NCI-H345 treated with DMSO at 0.1 percent for 48 hours (cell line): ENCODE data around the gene RNF208.
"Not testable (repeated sequence)": the region's sequence is repeated elsewhere in the genome, so short reads cannot be mapped to it uniquely, and the experiment has no call there.

Experiments
- DNase-seq: peaks from one replicate; lab custom pipeline; 2025; ENCODE audit not compliant: unreplicated experiment; lab: John Stamatoyannopoulos, UW

RNF208 gene

GRCh38 chr9:137240318-137240840 is 18.3 kb upstream of the RNF208 start:
- no peak for DNase-seq

GRCh38 chr9:137239541-137240200 is 17.6 kb upstream of the RNF208 start:
- not testable (repeated sequence) for DNase-seq

GRCh38 chr9:137237759-137238726 is 16.0 kb upstream of the RNF208 start:
- DNase-seq = peak; percentile 80

GRCh38 chr9:137236936-137237421 is 14.9 kb upstream of the RNF208 start:
- no peak for DNase-seq

- peak; percentile 53 for DNase-seq
Observed at GRCh38 chr9:137236238-137236935, 14.3 kb upstream of the RNF208 start.

- DNase-seq = no peak
Observed at GRCh38 chr9:137235424-137236237, 13.6 kb upstream of the RNF208 start.

- no peak for DNase-seq
Observed at GRCh38 chr9:137234758-137235423, 12.9 kb upstream of the RNF208 start.

- DNase-seq = no peak
Observed at GRCh38 chr9:137234055-137234697, 12.1 kb upstream of the RNF208 start.

GRCh38 chr9:137233143-137233980 is 11.3 kb upstream of the RNF208 start:
- DNase-seq = no peak

GRCh38 chr9:137232510-137232909 is 10.5 kb upstream of the RNF208 start:
- DNase-seq = no peak

GRCh38 chr9:137232101-137232500 is 10.1 kb upstream of the RNF208 start:
- no peak for DNase-seq

- no peak for DNase-seq
Observed at GRCh38 chr9:137231372-137232039, 9.5 kb upstream of the RNF208 start.

GRCh38 chr9:137230705-137231371 is 8.8 kb upstream of the RNF208 start, which contains the start of gene SLC34A3:
Gene SLC34A3 (plus strand): TSS chr9:137230901. CDS start chr9:137231703, 802 bp downstream.
- DNase-seq = no peak

GRCh38 chr9:137229903-137230704 is 8.1 kb upstream of the RNF208 start:
- no peak for DNase-seq

- DNase-seq = no peak
Observed at GRCh38 chr9:137228968-137229896, 7.2 kb upstream of the RNF208 start.
